NOMO-1 treated with dmso at 0.1 percent for 144 hours (cell line): Measurements from ENCODE around the gene NOS1AP.

ENCODE experiments used
- DNase-seq: peaks from one replicate; lab custom pipeline; 2025; ENCODE audit not compliant: unreplicated experiment; lab: John Stamatoyannopoulos, UW

The NOS1AP gene

GRCh38 chr1:162215902-162216301, 146.4 kb downstream of the NOS1AP start:
- DNase-seq = no peak

GRCh38 chr1:162216604-162217003, 147.1 kb downstream of the NOS1AP start:
- no peak for DNase-seq

GRCh38 chr1:162217706-162218105, 148.2 kb downstream of the NOS1AP start:
- DNase-seq = peak; percentile 84

- DNase-seq = no peak
Observed at GRCh38 chr1:162218546-162218945, 149.1 kb downstream of the NOS1AP start.

GRCh38 chr1:162218975-162219374, 149.5 kb downstream of the NOS1AP start:
- no peak for DNase-seq

- DNase-seq = no peak
Observed at GRCh38 chr1:162219461-162219860, 150.0 kb downstream of the NOS1AP start.

- no peak for DNase-seq
Observed at GRCh38 chr1:162220009-162220539, 150.6 kb downstream of the NOS1AP start.

GRCh38 chr1:162222014-162222413, 152.5 kb downstream of the NOS1AP start:
- no peak for DNase-seq

- DNase-seq = no peak
Observed at GRCh38 chr1:162222730-162223129, 153.2 kb downstream of the NOS1AP start.

- DNase-seq = no peak
Observed at GRCh38 chr1:162223488-162223887, 154.0 kb downstream of the NOS1AP start.

- DNase-seq = no peak
Observed at GRCh38 chr1:162224267-162224666, 154.8 kb downstream of the NOS1AP start.

- no peak for DNase-seq
Observed at GRCh38 chr1:162228586-162228985, 159.1 kb downstream of the NOS1AP start.

- peak; percentile 60 for DNase-seq
Observed at GRCh38 chr1:162229549-162229948, 160.1 kb downstream of the NOS1AP start.

- DNase-seq = peak; percentile 66
Observed at GRCh38 chr1:162230096-162230495, 160.6 kb downstream of the NOS1AP start.

- peak; percentile 66 for DNase-seq
Observed at GRCh38 chr1:162230517-162230916, 161.0 kb downstream of the NOS1AP start.

GRCh38 chr1:162232034-162232711, 162.7 kb downstream of the NOS1AP start:
- no peak for DNase-seq

- no peak for DNase-seq
Observed at GRCh38 chr1:162233066-162233465, 163.6 kb downstream of the NOS1AP start.

- no peak for DNase-seq
Observed at GRCh38 chr1:162233937-162234336, 164.4 kb downstream of the NOS1AP start.

GRCh38 chr1:162234571-162234970, 165.1 kb downstream of the NOS1AP start:
- DNase-seq = no peak

- DNase-seq = peak; percentile 62
Observed at GRCh38 chr1:162235241-162235800, 165.8 kb downstream of the NOS1AP start.

- DNase-seq = no peak
Observed at GRCh38 chr1:162236201-162236600, 166.7 kb downstream of the NOS1AP start.

GRCh38 chr1:162236618-162237017, 167.1 kb downstream of the NOS1AP start:
- DNase-seq = peak; percentile 23

GRCh38 chr1:162240577-162240976, 171.1 kb downstream of the NOS1AP start:
- DNase-seq = no peak
